HL-60/S4 (cell line): ENCODE measurements around the gene SH3PXD2A.

Source experiments
- in situ Hi-C: fragments of 300-500 bp; cut with MboI; formaldehyde crosslinking; loops from 2 replicates; pipeline ENCODE4 v1.14.3; 2022; ENCODE audit warnings: low sequenced_read_pairs

SH3PXD2A gene

GRCh38 chr10:103879409-103879808 is 24.0 kb upstream of the SH3PXD2A start:
- in situ Hi-C loops, result loop anchor here (25.0 kb wide), 2 partner anchors 258 to 333 kb away; no protein-coding TSS in a partner anchor

DNA sequence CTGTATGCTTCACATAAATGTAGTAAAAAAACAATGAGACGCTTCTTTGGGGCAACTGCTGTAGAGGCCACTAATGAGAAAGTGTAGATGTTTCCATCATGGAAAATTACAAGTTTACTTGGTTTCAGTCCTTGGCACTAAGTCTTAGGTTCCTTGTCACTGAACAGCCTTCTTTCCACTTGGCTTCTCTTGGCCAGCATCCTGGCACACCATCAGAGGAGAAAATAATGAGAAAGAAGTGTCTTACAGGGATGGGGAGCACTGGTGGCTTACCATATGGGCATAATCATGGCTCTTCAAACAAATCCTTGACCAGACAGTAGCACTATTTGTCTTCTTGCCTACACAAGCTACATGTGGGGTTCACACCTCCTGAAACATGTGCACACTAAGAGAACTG is 22.5 kb upstream of the SH3PXD2A start:
- in situ Hi-C loops, result loop anchor here (25.0 kb wide), 2 partner anchors 259 to 334 kb away; no protein-coding TSS in a partner anchor

DNA sequence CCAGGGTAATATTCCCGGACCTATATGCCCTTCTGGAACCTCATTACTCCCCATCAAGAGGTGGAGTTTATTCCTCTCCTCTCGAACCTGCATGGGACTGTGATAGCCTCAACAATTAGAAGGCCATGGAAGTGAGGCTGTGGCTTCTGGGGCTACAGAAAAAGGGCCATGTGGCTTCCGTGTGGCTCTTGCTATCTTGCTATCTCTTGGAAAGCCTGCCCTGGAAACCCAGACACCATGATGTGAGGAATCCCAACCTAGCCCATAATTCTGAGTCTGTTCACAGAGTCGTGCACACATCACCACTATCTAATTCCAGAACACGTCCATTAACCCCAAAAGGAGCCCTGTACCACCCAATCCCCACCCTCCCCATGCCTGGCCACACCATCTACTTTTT is 20.8 kb upstream of the SH3PXD2A start:
- in situ Hi-C loops, result loop anchor here (25.0 kb wide), 2 partner anchors 261 to 336 kb away; no protein-coding TSS in a partner anchor

GRCh38 chr10:103874730-103875129 is 19.4 kb upstream of the SH3PXD2A start:
- in situ Hi-C loops, result loop anchor here (25.0 kb wide), 3 partner anchors 162 to 338 kb away; no protein-coding TSS in a partner anchor

GRCh38 chr10:103872137-103872931 is 17.0 kb upstream of the SH3PXD2A start:
- in situ Hi-C loops, result loop anchor here (25.0 kb wide), 1 partner anchor 160 kb away; no protein-coding TSS in a partner anchor

GRCh38 chr10:103871006-103871405 is 15.6 kb upstream of the SH3PXD2A start:
- in situ Hi-C loops, result loop anchor here (25.0 kb wide), 1 partner anchor 159 kb away; no protein-coding TSS in a partner anchor

- in situ Hi-C loops, result loop anchor here (25.0 kb wide), 1 partner anchor 158 kb away; no protein-coding TSS in a partner anchor
These were observed 15.1 kb upstream of the SH3PXD2A start for GRCh38 chr10:103870516-103870915.

GRCh38 chr10:103869336-103869735 is 14.0 kb upstream of the SH3PXD2A start:
- in situ Hi-C loops, result loop anchor here (25.0 kb wide), 1 partner anchor 157 kb away; no protein-coding TSS in a partner anchor

GRCh38 chr10:103868200-103868599 is 12.8 kb upstream of the SH3PXD2A start:
- in situ Hi-C loops, result loop anchor here (25.0 kb wide), 1 partner anchor 156 kb away; no protein-coding TSS in a partner anchor

GRCh38 chr10:103861505-103861904 is 6.1 kb upstream of the SH3PXD2A start:
- in situ Hi-C loops, result loop anchor here (25.0 kb wide), 1 partner anchor 149 kb away; no protein-coding TSS in a partner anchor

DNA sequence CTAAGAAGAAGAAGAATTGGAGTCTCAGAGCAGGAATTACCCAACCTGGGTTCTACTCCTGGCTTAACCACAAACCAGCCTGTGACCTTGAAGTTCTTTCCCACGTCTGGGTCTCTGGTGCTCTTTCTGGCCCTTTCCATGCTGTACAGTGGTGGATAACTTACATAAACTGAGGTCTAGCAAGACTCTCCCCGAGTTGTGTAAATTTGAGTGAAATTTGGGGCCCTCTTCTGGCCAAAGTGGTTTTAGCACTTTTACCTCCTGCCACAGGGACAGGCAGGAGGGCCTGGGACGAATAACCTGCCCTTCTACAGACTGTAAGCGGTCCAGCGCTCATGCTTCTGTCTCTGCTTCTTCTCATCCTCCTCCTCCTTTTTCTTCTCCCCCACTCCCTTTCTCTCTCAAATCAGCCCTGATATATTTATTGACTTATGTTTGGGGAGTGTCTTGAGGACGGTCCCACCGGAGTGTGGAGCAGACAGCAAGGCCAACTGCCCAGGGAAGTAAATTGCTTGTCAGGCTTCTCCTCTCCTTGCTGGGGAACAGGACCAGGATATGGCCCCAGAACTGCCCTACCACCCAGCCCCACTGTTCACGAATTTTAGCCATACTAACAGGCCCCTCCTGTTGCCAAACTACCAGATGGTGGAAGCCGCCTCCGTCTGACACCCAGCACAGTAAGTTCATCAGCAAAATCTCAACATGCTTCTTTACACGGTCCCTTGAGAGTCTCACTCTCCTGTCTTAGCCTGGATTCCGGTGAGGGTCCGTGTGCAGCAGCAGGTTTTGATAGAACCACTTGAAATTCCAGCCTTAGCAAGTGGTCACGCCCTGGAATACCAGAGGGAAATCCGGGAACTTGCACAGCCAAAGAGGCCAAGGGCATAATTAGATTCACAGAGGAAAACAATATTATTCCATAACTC is 4.0 kb upstream of the SH3PXD2A start:
- in situ Hi-C loops, result loop anchor here (25.0 kb wide), 1 partner anchor 147 kb away; no protein-coding TSS in a partner anchor

- in situ Hi-C loops, result loop anchor here (25.0 kb wide), 1 partner anchor 146 kb away; no protein-coding TSS in a partner anchor
These were observed 3.0 kb upstream of the SH3PXD2A start for GRCh38 chr10:103858360-103858759.

GRCh38 chr10:103856797-103857170 is 1.4 kb upstream of the SH3PXD2A start:
- in situ Hi-C loops, result loop anchor here (25.0 kb wide), 1 partner anchor 144 kb away; no protein-coding TSS in a partner anchor

GRCh38 chr10:103855852-103856796 is 748 bp upstream of the SH3PXD2A start:
- in situ Hi-C loops, result loop anchor here (25.0 kb wide), 1 partner anchor 144 kb away; no protein-coding TSS in a partner anchor

DNA sequence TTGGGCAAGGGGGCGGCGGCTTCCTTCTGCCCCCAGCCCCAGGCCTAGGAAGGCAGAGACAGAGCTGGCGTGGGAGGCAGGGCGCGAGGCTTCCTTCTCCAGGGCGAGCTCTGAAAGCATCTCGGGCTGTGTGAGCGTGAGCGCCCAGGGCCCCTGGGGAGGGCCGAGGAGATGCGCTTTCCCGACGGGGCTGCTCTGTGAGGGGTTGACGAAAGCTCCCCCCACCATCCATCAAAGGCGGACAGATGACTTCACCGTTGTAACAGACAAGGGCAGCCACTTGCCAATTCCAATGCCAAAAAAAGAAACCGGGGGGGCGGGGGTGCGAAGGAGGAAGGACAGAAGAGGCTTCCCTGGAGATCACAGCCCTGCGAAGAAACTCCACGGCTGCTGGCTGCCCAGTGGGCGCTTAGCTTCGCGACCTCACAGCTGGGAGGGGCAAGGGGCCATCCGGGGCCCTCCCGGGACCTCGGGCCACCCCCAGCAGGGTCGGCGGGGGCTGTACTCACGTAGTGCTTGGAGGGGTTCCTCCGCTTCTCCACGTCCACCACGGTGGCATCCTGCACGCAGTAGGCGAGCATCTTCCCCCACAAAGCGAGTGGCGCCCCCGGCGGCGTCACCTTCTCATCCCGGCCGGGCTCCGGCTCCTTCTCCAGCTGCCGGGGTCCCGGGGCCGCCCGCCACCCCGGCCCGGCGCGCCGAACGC is 537 bp downstream of the SH3PXD2A start:
- in situ Hi-C loops, result loop anchor here (25.0 kb wide), 1 partner anchor 143 kb away; no protein-coding TSS in a partner anchor

GRCh38 chr10:103854265-103854685 is 1.1 kb downstream of the SH3PXD2A start:
- in situ Hi-C loops, result loop anchor here (25.0 kb wide), 1 partner anchor 142 kb away; no protein-coding TSS in a partner anchor

DNA sequence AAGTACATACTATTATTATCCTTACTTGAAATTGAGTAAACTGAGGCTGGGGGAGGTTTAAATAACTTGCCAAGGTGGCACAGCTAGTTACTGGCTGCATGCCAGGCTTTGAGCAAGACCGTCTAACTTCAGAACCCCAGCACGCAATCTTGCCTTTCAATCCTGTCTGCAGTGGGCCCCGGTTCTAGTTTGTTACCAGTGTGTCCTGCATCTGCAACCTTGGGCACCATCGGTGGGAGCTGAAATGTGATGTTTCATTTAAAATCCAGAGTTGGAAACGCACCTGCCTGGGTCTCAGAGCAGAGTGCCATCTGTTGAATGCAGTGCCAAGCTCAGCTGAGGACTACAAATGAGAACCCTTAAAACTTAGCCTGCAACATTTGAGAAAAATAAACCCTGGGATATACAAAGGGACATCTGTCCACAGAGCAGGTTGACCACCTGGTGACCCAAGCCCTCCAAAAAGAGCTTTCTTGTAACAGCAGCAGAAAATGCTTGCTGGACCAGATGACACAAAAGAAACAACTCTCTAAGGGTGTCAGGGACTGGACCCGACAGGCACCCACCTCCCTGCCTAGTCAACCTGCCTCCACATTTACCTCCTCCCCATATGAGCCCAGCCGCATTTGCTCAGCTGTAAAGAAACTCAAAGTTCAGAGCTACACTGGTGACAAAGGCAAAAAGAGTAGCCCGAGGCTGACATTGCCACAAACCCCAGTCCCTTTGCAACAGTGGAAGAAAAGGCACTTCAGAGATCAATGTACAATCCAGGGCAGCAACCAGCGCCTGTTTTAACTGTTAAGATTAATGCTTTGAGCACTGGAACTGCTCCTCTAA is 1.7 kb downstream of the SH3PXD2A start:
- in situ Hi-C loops, result loop anchor here (25.0 kb wide), 1 partner anchor 141 kb away; no protein-coding TSS in a partner anchor

- in situ Hi-C loops, result loop anchor here (25.0 kb wide), 1 partner anchor 141 kb away; no protein-coding TSS in a partner anchor
These were observed 2.5 kb downstream of the SH3PXD2A start for GRCh38 chr10:103852856-103853255.
